ENCODE results near the gene TUSC2. TPM values are rescaled to one million over a fixed set of nuclear protein-coding genes. Genes with fewer than 3 reads are reported as not detected.

The TUSC2 gene
- 10 to 100 TPM; 13.9 to 19.3 TPM for total RNA-seq

- H3K27me3 Mint-ChIP-seq: no peaks in the 10 kb centered on the region
- peak; percentile 98 for ATAC-seq (replicated peaks)
- H3K27ac Mint-ChIP-seq: peak within 1 kb of the TSS; percentile 87
- H3K4me3 Mint-ChIP-seq: peak within 1 kb of the TSS; percentile 82
- no peaks in the 10 kb centered on the region for H3K9me3 Mint-ChIP-seq
- H3K4me1 Mint-ChIP-seq: no peaks in the 10 kb centered on the region
- peaks cover 62% of the 10 kb centered on the region for H3K36me3 Mint-ChIP-seq (ENCODE audit: low read depth)
Measured at GRCh38 chr3:50327943-50328691, at the start of gene TUSC2. TSS of gene TUSC2 (minus strand) at chr3:50328223. CDS start at chr3:50328099, 124 bp downstream.

GRCh38 chr3:50375258-50375931, 47.4 kb upstream of the TUSC2 start:
- Mint-ChIP-seq H3K4me3 (no peak overlapping the region), H3K4me1 (no peaks in the 10 kb centered on the region), H3K27me3 (no peaks in the 10 kb centered on the region), H3K36me3 (ENCODE audit: low read depth) (no peaks in the 10 kb centered on the region), H3K27ac (no peak overlapping the region), H3K9me3 (no peaks in the 10 kb centered on the region)
- no peak for ATAC-seq (replicated peaks)

- no peak overlapping the region for H3K27ac Mint-ChIP-seq
- H3K9me3 Mint-ChIP-seq: no peaks in the 10 kb centered on the region
- ATAC-seq (replicated peaks): no peak
- no peaks in the 10 kb centered on the region for H3K36me3 Mint-ChIP-seq (ENCODE audit: low read depth)
- no peaks in the 10 kb centered on the region for H3K4me1 Mint-ChIP-seq
- no peak overlapping the region for H3K4me3 Mint-ChIP-seq
- no peaks in the 10 kb centered on the region for H3K27me3 Mint-ChIP-seq
Measured at GRCh38 chr3:50374363-50375257, 46.6 kb upstream of the TUSC2 start.

- no peak overlapping the region for H3K4me3 Mint-ChIP-seq
- ATAC-seq (replicated peaks): no peak
- H3K27ac Mint-ChIP-seq: peak overlapping the region; percentile 33
- no peaks in the 10 kb centered on the region for H3K36me3 Mint-ChIP-seq (ENCODE audit: low read depth)
- peaks cover 5% of the 10 kb centered on the region for H3K4me1 Mint-ChIP-seq
- no peaks in the 10 kb centered on the region for H3K27me3 Mint-ChIP-seq
- H3K9me3 Mint-ChIP-seq: no peaks in the 10 kb centered on the region
Measured at GRCh38 chr3:50373146-50374051, 45.4 kb upstream of the TUSC2 start.

- no peak for ATAC-seq (replicated peaks)
- Mint-ChIP-seq H3K27me3 (no peaks in the 10 kb centered on the region), H3K27ac (no peak overlapping the region), H3K9me3 (no peaks in the 10 kb centered on the region), H3K4me1 (peaks cover 5% of the 10 kb centered on the region), H3K4me3 (no peak overlapping the region), H3K36me3 (ENCODE audit: low read depth) (no peaks in the 10 kb centered on the region)
Measured at GRCh38 chr3:50372349-50372748, 44.3 kb upstream of the TUSC2 start.

- Mint-ChIP-seq H3K27me3 (no peaks in the 10 kb centered on the region), H3K27ac (no peak overlapping the region), H3K36me3 (ENCODE audit: low read depth) (no peaks in the 10 kb centered on the region), H3K4me3 (no peak overlapping the region), H3K4me1 (peaks cover 5% of the 10 kb centered on the region), H3K9me3 (no peaks in the 10 kb centered on the region)
- ATAC-seq (replicated peaks): no peak
Measured at GRCh38 chr3:50371133-50371685, 43.2 kb upstream of the TUSC2 start.

GRCh38 chr3:50370594-50370993, 42.6 kb upstream of the TUSC2 start:
- Mint-ChIP-seq H3K4me3 (no peak overlapping the region), H3K27ac (no peak overlapping the region)

GRCh38 chr3:50369012-50369670, 41.1 kb upstream of the TUSC2 start:
- ATAC-seq (replicated peaks): no peak
- H3K27me3 Mint-ChIP-seq: no peaks in the 10 kb centered on the region
- no peak overlapping the region for H3K4me3 Mint-ChIP-seq
- no peaks in the 10 kb centered on the region for H3K9me3 Mint-ChIP-seq
- H3K27ac Mint-ChIP-seq: no peak overlapping the region
- H3K4me1 Mint-ChIP-seq: peaks cover 5% of the 10 kb centered on the region
- no peaks in the 10 kb centered on the region for H3K36me3 Mint-ChIP-seq (ENCODE audit: low read depth)

More at GRCh38 chr3:50370594-50370993, 42.6 kb upstream of the TUSC2 start:
- Mint-ChIP-seq H3K9me3 (no peaks in the 10 kb centered on the region), H3K27me3 (no peaks in the 10 kb centered on the region), H3K36me3 (ENCODE audit: low read depth) (no peaks in the 10 kb centered on the region), H3K4me1 (peaks cover 5% of the 10 kb centered on the region)
- no peak for ATAC-seq (replicated peaks)

- peak overlapping the region; percentile 82 for H3K27ac Mint-ChIP-seq
Measured at GRCh38 chr3:50365842-50366220, 37.8 kb upstream of the TUSC2 start.

GRCh38 chr3:50365080-50365841, 37.2 kb upstream of the TUSC2 start:
- Mint-ChIP-seq H3K9me3 (no peaks in the 10 kb centered on the region), H3K4me3 (peak overlapping the region; percentile 82), H3K27ac (peak overlapping the region; percentile 82), H3K4me1 (peaks cover 5% of the 10 kb centered on the region), H3K36me3 (ENCODE audit: low read depth) (no peaks in the 10 kb centered on the region), H3K27me3 (no peaks in the 10 kb centered on the region)
- ATAC-seq (replicated peaks): peak; percentile 98

More at GRCh38 chr3:50365842-50366220, 37.8 kb upstream of the TUSC2 start:
- no peak for ATAC-seq (replicated peaks)
- H3K4me3 Mint-ChIP-seq: peak overlapping the region; percentile 82
- no peaks in the 10 kb centered on the region for H3K9me3 Mint-ChIP-seq
- no peaks in the 10 kb centered on the region for H3K27me3 Mint-ChIP-seq
- H3K36me3 Mint-ChIP-seq (ENCODE audit: low read depth): no peaks in the 10 kb centered on the region
- peaks cover 5% of the 10 kb centered on the region for H3K4me1 Mint-ChIP-seq

GRCh38 chr3:50364573-50365079, 36.6 kb upstream of the TUSC2 start:
- H3K4me3 Mint-ChIP-seq: peak overlapping the region; percentile 82
- no peak overlapping the region for H3K27ac Mint-ChIP-seq

GRCh38 chr3:50359760-50360110, 31.7 kb upstream of the TUSC2 start:
- Mint-ChIP-seq H3K4me1 (peaks cover 15% of the 10 kb centered on the region), H3K27me3 (no peaks in the 10 kb centered on the region), H3K27ac (peak overlapping the region; percentile 97), H3K4me3 (peak overlapping the region; percentile 93), H3K9me3 (no peaks in the 10 kb centered on the region), H3K36me3 (ENCODE audit: low read depth) (peaks cover 35% of the 10 kb centered on the region)
- peak; percentile 23 for ATAC-seq (replicated peaks)

More at GRCh38 chr3:50364573-50365079, 36.6 kb upstream of the TUSC2 start:
- Mint-ChIP-seq H3K27me3 (no peaks in the 10 kb centered on the region), H3K36me3 (ENCODE audit: low read depth) (no peaks in the 10 kb centered on the region), H3K4me1 (peaks cover 5% of the 10 kb centered on the region), H3K9me3 (no peaks in the 10 kb centered on the region)
- ATAC-seq (replicated peaks): peak; percentile 27

All from activated T-helper 17 cell treated with anti-CD3 and anti-CD28 coated beads, Interleukin-2, amount 50 U/mL, for 72 hours (primary cell).